MCF 10A (cell line): ENCODE measurements around the gene ANO6. TPM values are rescaled to one million over a fixed set of nuclear protein-coding genes. Genes with fewer than 3 reads are reported as not detected.

Experiments
- BruUV-seq: library from RNA; stranded (reverse); fragments of 400-500 nt; replicated peaks from 2 replicates; lab custom pipeline; 2021; lab: Mats Ljungman, UMichigan
- CTCF ChIA-PET: fragments of 300-600 bp; sonication (Branson Sonifier 250); formaldehyde crosslinking; extraction: SDS; loops from one replicate; lab custom pipeline; 2021; ENCODE audit warnings: antibody characterized with exemption, inconsistent platforms; lab: Yijun Ruan, JAX
- POLR2A ChIA-PET: fragments of 300-600, 350-650 bp; sonication (Branson Sonifier 250); formaldehyde crosslinking; extraction: SDS; loops from one replicate; lab custom pipeline; 2020; ENCODE audit warnings: antibody characterized with exemption, inconsistent platforms; lab: Yijun Ruan, JAX
- DNase-seq: peaks from one replicate; pipeline ENCODE4 v3.0.0-alpha.2; 2018; ENCODE audit not compliant: unreplicated experiment
- H3K27ac Mint-ChIP-seq: one replicate; pipeline ENCODE4 v1.8.0; 2022; ENCODE audit warnings: mild to moderate bottlenecking, low read depth, mixed read lengths; ENCODE audit not compliant: unreplicated experiment
- H3K27me3 Mint-ChIP-seq: one replicate; pipeline ENCODE4 v1.8.0; 2022; ENCODE audit warnings: mixed read lengths; ENCODE audit not compliant: insufficient read depth, unreplicated experiment
- H3K36me3 Mint-ChIP-seq: one replicate; pipeline ENCODE4 v1.8.0; 2022; ENCODE audit warnings: mild to moderate bottlenecking, moderate library complexity, mixed read lengths; ENCODE audit not compliant: insufficient read depth, unreplicated experiment
- H3K4me1 Mint-ChIP-seq: one replicate; pipeline ENCODE4 v1.8.0; 2022; ENCODE audit warnings: mixed read lengths; ENCODE audit not compliant: insufficient read depth, unreplicated experiment
- H3K4me3 Mint-ChIP-seq: one replicate; pipeline ENCODE4 v1.8.0; 2022; ENCODE audit warnings: mild to moderate bottlenecking, moderate library complexity, mixed read lengths; ENCODE audit not compliant: unreplicated experiment
- H3K9me3 Mint-ChIP-seq: one replicate; pipeline ENCODE4 v1.8.0; 2022; ENCODE audit warnings: mixed read lengths; ENCODE audit not compliant: unreplicated experiment
- CTCF ChIP-seq: fragments of 200-600 bp; IDR thresholded peaks from one replicate; pipeline ENCODE4 v1.8.0; 2022; ENCODE audit warnings: antibody characterized with exemption, mild to moderate bottlenecking; ENCODE audit not compliant: unreplicated experiment
- intact Hi-C: fragments of 100-400 bp; cut with micrococcal nuclease; formaldehyde crosslinking; loops from 2 replicates; pipeline ENCODE4 v1.14.1; 2022
- total RNA-seq: library from RNA; stranded (reverse); gene quantifications from 2 replicates; pipeline ENCODE4 v1.2.3, GENCODE V29; 2022

ANO6 gene
- total RNA-seq, 1 experiment from 2014 or later, result 25.4 TPM

GRCh38 chr12:45224311-45224710 is 8.4 kb downstream of the ANO6 start:
- POLR2A ChIA-PET, result interaction anchor here (1.3 kb wide), 1 partner anchor 8 kb away, joined by 4 read pairs; no protein-coding TSS in a partner anchor
- no peak for DNase-seq
- no peak overlapping the region for H3K4me3 Mint-ChIP-seq
- H3K9me3 Mint-ChIP-seq, result no peaks in the 10 kb centered on the region
- H3K27me3 Mint-ChIP-seq, result no peaks in the 10 kb centered on the region
- H3K36me3 Mint-ChIP-seq, result no peaks in the 10 kb centered on the region
- H3K4me1 Mint-ChIP-seq, result peaks cover 21% of the 10 kb centered on the region
- intact Hi-C loops, result no loop called here
- TF ChIP-seq CTCF, result no peak
- H3K27ac Mint-ChIP-seq, result no peak overlapping the region
- CTCF ChIA-PET, result no interaction called here
- BruUV-seq, result no TSS peak

GRCh38 chr12:45226021-45226420 is 10.1 kb downstream of the ANO6 start:
- intact Hi-C loops, result no loop called here
- H3K36me3 Mint-ChIP-seq, result no peaks in the 10 kb centered on the region
- H3K27me3 Mint-ChIP-seq, result no peaks in the 10 kb centered on the region
- H3K4me1 Mint-ChIP-seq, result peaks cover 11% of the 10 kb centered on the region
- POLR2A ChIA-PET, result interaction anchor here (0.7 kb wide), 1 partner anchor 502 kb away, joined by 3 read pairs; no protein-coding TSS in a partner anchor
- CTCF ChIA-PET, result interaction anchor here (1.5 kb wide), 1 partner anchor 11 kb away, joined by 6 read pairs; the partner anchor contains the start of gene ANO6
- no peak for DNase-seq
- no peaks in the 10 kb centered on the region for H3K9me3 Mint-ChIP-seq
- BruUV-seq, result no TSS peak
- no peak for TF ChIP-seq CTCF
- H3K4me3 Mint-ChIP-seq, result no peak overlapping the region
- no peak overlapping the region for H3K27ac Mint-ChIP-seq

GRCh38 chr12:45227316-45228067 is 11.6 kb downstream of the ANO6 start:
- H3K9me3 Mint-ChIP-seq, result no peaks in the 10 kb centered on the region

More at GRCh38 chr12:45227316-45228067, 11.6 kb downstream of the ANO6 start:
- H3K27me3 Mint-ChIP-seq, result no peaks in the 10 kb centered on the region
- no peak for DNase-seq
- no peak overlapping the region for H3K4me3 Mint-ChIP-seq
- intact Hi-C loops, result no loop called here
- TF ChIP-seq CTCF, result no peak
- no peaks in the 10 kb centered on the region for H3K36me3 Mint-ChIP-seq
- ChIA-PET CTCF (interaction anchor here (0.5 to 1.8 kb wide), 3 partner anchors 12 to 519 kb away, joined by 3 to 4 read pairs (median 3); no protein-coding TSS in a partner anchor), POLR2A (interaction anchor here (3.2 kb wide), 1 partner anchor 11 kb away, joined by 15 read pairs; the partner anchor contains the start of gene ANO6)
- H3K4me1 Mint-ChIP-seq, result peaks cover 15% of the 10 kb centered on the region
- H3K27ac Mint-ChIP-seq, result no peak overlapping the region
- no TSS peak for BruUV-seq
